Retinal pigment epithelial cell (primary cell): ENCODE data around the gene FAM83B.
"Not testable (repeated sequence)": the region's sequence is repeated elsewhere in the genome, so short reads cannot be mapped to it uniquely, and the experiment has no call there.

Source experiments
- DNase-seq: peaks from one replicate; pipeline ENCODE4 v3.0.0-alpha.2; 2010; ENCODE audit warnings: low read depth
- H3K4me3 ChIP-seq: 2 replicates; pipeline ENCODE4 v1.5.1; 2011; ENCODE audit warnings: mild to moderate bottlenecking, low read length, control low read depth, moderate library complexity
- TF ChIP-seq, protein P1 (sequence below): conservative IDR thresholded peaks from 2 replicates; pipeline ENCODE4 v1.5.1; 2011; ENCODE audit warnings: low read depth, low read length, control low read depth, inconsistent platforms

Gene FAM83B

GRCh38 chr6:54929245-54929909 is 82.8 kb downstream of the FAM83B start:
- peak; percentile 15 for DNase-seq
- TF ChIP-seq, protein P1, sequence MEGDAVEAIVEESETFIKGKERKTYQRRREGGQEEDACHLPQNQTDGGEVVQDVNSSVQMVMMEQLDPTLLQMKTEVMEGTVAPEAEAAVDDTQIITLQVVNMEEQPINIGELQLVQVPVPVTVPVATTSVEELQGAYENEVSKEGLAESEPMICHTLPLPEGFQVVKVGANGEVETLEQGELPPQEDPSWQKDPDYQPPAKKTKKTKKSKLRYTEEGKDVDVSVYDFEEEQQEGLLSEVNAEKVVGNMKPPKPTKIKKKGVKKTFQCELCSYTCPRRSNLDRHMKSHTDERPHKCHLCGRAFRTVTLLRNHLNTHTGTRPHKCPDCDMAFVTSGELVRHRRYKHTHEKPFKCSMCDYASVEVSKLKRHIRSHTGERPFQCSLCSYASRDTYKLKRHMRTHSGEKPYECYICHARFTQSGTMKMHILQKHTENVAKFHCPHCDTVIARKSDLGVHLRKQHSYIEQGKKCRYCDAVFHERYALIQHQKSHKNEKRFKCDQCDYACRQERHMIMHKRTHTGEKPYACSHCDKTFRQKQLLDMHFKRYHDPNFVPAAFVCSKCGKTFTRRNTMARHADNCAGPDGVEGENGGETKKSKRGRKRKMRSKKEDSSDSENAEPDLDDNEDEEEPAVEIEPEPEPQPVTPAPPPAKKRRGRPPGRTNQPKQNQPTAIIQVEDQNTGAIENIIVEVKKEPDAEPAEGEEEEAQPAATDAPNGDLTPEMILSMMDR, result no peak
- no peak overlapping the region for H3K4me3 ChIP-seq

DNA sequence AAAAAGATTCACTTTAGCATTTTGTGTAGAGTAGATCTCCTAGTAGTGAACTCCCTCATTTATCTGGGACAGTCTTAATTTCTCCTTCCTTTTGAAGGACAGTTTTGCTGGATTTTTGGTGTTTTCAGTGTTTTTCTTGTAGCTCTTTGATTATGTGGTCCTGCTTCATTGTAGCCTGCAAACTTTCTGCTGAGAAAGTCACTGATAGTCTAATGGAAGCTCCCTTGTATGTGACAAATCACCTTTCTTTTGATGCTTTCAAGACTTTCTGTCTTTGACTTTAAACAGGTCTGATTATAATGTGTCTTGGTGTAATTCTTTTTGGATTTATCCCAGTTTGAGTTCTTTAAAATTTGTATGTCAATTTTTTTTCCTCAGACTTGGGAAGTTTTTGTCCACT is 86.1 kb downstream of the FAM83B start:
- H3K4me3 ChIP-seq, result no peak overlapping the region
- TF ChIP-seq, protein P1, result no peak
- DNase-seq, result no peak

DNA sequence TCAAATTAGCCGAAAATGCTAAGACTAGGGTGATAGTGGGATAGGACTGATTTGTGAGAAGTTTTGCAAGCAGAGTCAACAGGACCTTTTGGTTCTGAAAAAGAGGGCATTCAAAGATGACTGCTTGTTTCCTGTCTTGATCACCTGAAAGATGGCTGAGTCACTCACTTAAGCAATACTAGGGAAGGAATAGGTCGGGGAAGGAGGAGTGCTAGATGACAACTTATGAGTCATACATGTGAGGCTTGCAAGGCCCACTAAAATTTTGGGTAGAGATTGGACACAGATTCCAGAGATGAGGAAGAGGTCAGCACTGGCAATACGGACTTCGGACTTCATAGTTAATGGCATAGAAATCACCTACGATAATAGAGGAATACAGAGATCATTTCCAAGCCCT is 89.2 kb downstream of the FAM83B start:
- TF ChIP-seq, protein P1, result no peak
- H3K4me3 ChIP-seq, result no peak overlapping the region
- DNase-seq, result no peak

DNA sequence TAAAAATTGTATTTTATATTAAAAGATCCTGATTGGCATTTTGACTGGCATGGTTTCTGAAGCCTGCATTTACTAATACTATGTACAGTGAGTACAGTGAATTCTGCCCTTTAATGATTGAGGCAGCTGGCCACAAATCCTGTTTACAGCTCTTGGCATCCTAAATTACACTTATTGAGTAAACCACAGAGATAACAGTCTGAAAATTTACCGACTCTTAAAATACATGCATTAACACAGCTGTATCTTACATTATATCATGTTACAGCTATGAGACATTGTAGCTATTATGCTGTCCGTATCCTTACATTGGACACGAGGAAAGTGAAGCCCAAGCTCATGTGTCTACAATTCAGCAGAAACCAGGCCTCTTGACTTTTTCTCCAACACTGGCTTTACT is 90.8 kb downstream of the FAM83B start:
- TF ChIP-seq, protein P1, result no peak
- no peak for DNase-seq

GRCh38 chr6:54957698-54958097 is 111.1 kb downstream of the FAM83B start:
- H3K4me3 ChIP-seq, result no peak overlapping the region
- DNase-seq, result no peak
- TF ChIP-seq, protein P1, result no peak

More for the DNA sequence above, 90.8 kb downstream of the FAM83B start:
- no peak overlapping the region for H3K4me3 ChIP-seq

DNA sequence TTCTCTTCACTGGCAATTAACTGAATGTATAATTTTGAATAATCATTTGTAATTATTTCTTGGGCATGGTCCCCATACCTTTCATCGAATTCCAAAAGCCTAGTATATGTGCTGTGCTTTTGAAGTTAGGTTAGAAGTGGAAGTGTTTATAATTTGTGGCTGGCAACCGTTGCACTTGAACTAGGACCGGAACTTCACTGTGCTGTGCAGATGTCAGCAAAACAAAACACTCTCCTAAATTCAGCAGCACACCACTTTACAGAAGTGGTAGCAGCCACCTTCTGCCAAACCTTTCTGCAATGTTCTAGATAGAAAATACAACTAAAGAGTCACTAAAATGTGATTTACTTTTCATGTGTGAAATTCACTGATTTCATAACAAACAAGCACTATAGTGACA is 111.9 kb downstream of the FAM83B start:
- no peak overlapping the region for H3K4me3 ChIP-seq
- TF ChIP-seq, protein P1, result no peak
- DNase-seq, result no peak

GRCh38 chr6:54959820-54960219 is 113.2 kb downstream of the FAM83B start:
- DNase-seq, result no peak
- TF ChIP-seq, protein P1, result no peak
- no peak overlapping the region for H3K4me3 ChIP-seq

DNA sequence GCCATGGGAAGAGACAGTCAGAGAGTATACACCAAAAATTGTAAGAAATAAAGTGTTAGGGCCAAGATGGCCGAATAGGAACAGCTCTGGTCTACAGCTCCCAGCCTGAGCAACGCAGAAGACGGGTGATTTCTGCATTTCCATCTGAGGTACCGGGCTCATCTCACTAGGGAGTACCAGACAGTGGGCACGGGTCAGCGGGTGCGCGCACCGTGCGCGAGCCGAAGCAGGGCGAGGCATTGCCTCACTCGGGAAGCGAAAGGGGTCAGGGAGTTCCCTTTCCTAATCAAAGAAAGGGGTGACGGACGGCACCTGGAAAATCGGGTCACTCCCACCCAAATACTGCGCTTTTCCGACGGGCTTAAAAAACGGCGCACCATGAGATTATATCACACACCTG is 114.8 kb downstream of the FAM83B start:
- H3K4me3 ChIP-seq, DNase-seq: not testable (repeated sequence)
